Ovary (tissue), 9 donors: Measurements from ENCODE around the gene ENTPD8. TPM values are rescaled to one million over a fixed set of nuclear protein-coding genes. Genes with fewer than 3 reads are reported as not detected.

Experiments used
- DNase-seq, 5 donors: peaks; one replicate each; pipeline ENCODE4 v3.0.0-alpha.2; 2019 to 2020
- H3K27ac ChIP-seq, 2 donors: fragments of 200-600 bp; one replicate each; pipeline versions ENCODE4 v1.5.1 to v1.8.0; 2019 to 2022
- H3K27me3 ChIP-seq: fragments of 200-600 bp; one replicate; pipeline ENCODE4 v1.8.0; 2022
- H3K36me3 ChIP-seq: fragments of 200-600 bp; sonication (generic); one replicate; pipeline ENCODE4 v1.5.1; 2019
- H3K4me1 ChIP-seq: one replicate; pipeline ENCODE4 v1.8.1; 2013; ENCODE audit warnings: mild to moderate bottlenecking, moderate library complexity; ENCODE audit not compliant: insufficient read depth
- H3K4me3 ChIP-seq: fragments of 200-600 bp; sonication (generic); one replicate; pipeline ENCODE4 v1.5.1; 2017
- H3K9me3 ChIP-seq, 2 donors: fragments of 200-600 bp in 1 of 2; sonication (generic) in 1 of 2; one replicate each; pipeline versions ENCODE4 v1.5.1 to v1.8.1; 2013 to 2019; ENCODE audit warnings: mild to moderate bottlenecking in 1 of 2, moderate library complexity in 1 of 2
- CTCF ChIP-seq, 3 donors: fragments of 450-650 bp in 2 of 3; fragments of 200-600 bp in 1 of 3; IDR thresholded peaks; one replicate each; pipeline versions ENCODE4 v1.5.1 to v1.8.0; 2016 to 2022; ENCODE audit warnings: antibody characterized with exemption in 3 of 3, mild to moderate bottlenecking in 1 of 3
- EP300 ChIP-seq: sonication (generic); formaldehyde crosslinking; IDR thresholded peaks from one replicate; pipeline ENCODE4 v1.6.1; 2017; ENCODE audit warnings: antibody characterized with exemption
- POLR2A ChIP-seq: fragments of 450-650 bp; IDR thresholded peaks from one replicate; pipeline ENCODE4 v1.6.1; 2017; ENCODE audit warnings: antibody characterized with exemption, mild to moderate bottlenecking, moderate library complexity
- WGBS, 3 donors: extraction: QIAGEN DNeasy Blood & Tissue Kit in 1 of 3; methylation state at CpG; one replicate each; pipeline versions ENCODE4 v1.1.5 to v1.1.7; 2013 to 2017; 5-methylcytosine and 5-hydroxymethylcytosine counted together
- intact Hi-C, 4 donors: fragments of 100-400 bp; cut with DNase I; formaldehyde crosslinking; loops; one replicate each; pipeline versions ENCODE4 v1.11.0 to v1.15.1; 2022 to 2023
- polyA plus RNA-seq, 2 donors: library from polyadenylated mRNA; stranded (reverse); fragments of 200-250 nt in 1 of 2; fragments of 350-450 nt in 1 of 2; fragmentation: Illumina TruSeq in 1 of 2; extraction: RNeasy Lipid Tissue Mini Kit (QIAGEN cat#74804) in 1 of 2; gene quantifications; one replicate each; pipeline ENCODE4 v1.2.3, GENCODE V29; 2013 to 2014
- total RNA-seq, 7 donors: library from RNA; depleted of rRNA in 2 of 7; stranded (reverse); fragments of >200 nt in 2 of 7; fragmentation: NEBNext Ultra II Directional in 3 of 7; extraction: Animal tissue kit (Norgen Biotek cat#: 25700) in 3 of 7; gene quantifications; one replicate each; pipeline versions ENCODE4 v1.1.0 to v1.2.4, GENCODE V29; 2016 to 2023
- donor health status: DM: no; HTN: no; CAD: no; lungs with moderate emphysema.
- donor health status: DM: no; HTN: no; CAD: no.
- donor health status: Bipolar disorder and iron deficiency.
- donor health status: DM: yes; HTN: yes; CAD: no.
- donor health status: DM: no; HTN: no; CAD: no.
- donor health status: DM: yes; HTN: yes; CAD: no.

Gene ENTPD8
- total and polyA plus RNA-seq, 9 donors = 0.10 to 0.57 (median 0.17) TPM; not detected in 3

- Histone ChIP-seq H3K27me3 (no peaks in the 10 kb centered on the region), H3K4me3 (no peak overlapping the region), H3K27ac (no peak overlapping the region), H3K36me3 (no peaks in the 10 kb centered on the region), H3K4me1 (peaks cover 12% of the 10 kb centered on the region), H3K9me3 (no peaks in the 10 kb centered on the region)
- WGBS, 3 donors = 86 to 93% (median 87%) methylated on average over 45 of the region's 45 CpGs
- TF ChIP-seq EP300 (no peak), CTCF (IDR thresholded peaks at IDR 0.05) (no peak), POLR2A (no peak)
- intact Hi-C loops = no loop called here
- DNase-seq = peak in 1 of 5 donors; percentile 41
These were observed 24.5 kb downstream of the ENTPD8 start for GRCh38 chr9:137416563-137417151.

- Histone ChIP-seq H3K4me3 (no peak overlapping the region), H3K27ac (no peak overlapping the region), H3K9me3 (no peaks in the 10 kb centered on the region), H3K4me1 (peaks cover 14% of the 10 kb centered on the region), H3K27me3 (no peaks in the 10 kb centered on the region), H3K36me3 (no peaks in the 10 kb centered on the region)
- 93 to 96% (median 96%) methylated on average over 23 of the region's 23 CpGs for WGBS, 3 donors
- no peak for DNase-seq
- TF ChIP-seq EP300 (no peak), CTCF (IDR thresholded peaks at IDR 0.05) (no peak), POLR2A (no peak)
- intact Hi-C loops = no loop called here
These were observed 25.1 kb downstream of the ENTPD8 start for GRCh38 chr9:137416006-137416562.

GRCh38 chr9:137415451-137415850, 25.7 kb downstream of the ENTPD8 start:
- 85 to 98% (median 85%) methylated on average over 5 of the region's 5 CpGs for WGBS, 3 donors
- intact Hi-C loops = no loop called here
- Histone ChIP-seq H3K4me1 (peaks cover 14% of the 10 kb centered on the region), H3K4me3 (no peak overlapping the region), H3K9me3 (no peaks in the 10 kb centered on the region), H3K36me3 (no peaks in the 10 kb centered on the region), H3K27me3 (no peaks in the 10 kb centered on the region), H3K27ac (no peak overlapping the region)
- TF ChIP-seq CTCF (IDR thresholded peaks at IDR 0.05) (no peak), EP300 (no peak), POLR2A (no peak)
- DNase-seq = no peak

- H3K4me1 ChIP-seq = peaks cover 18% of the 10 kb centered on the region
- 57 to 63% (median 59%) methylated on average over 10 of the region's 10 CpGs for WGBS, 3 donors
- TF ChIP-seq POLR2A (no peak), CTCF (IDR thresholded peaks at IDR 0.05) (no peak), EP300 (no peak)
- no peaks in the 10 kb centered on the region for H3K9me3 ChIP-seq
- no peaks in the 10 kb centered on the region for H3K36me3 ChIP-seq
- H3K4me3 ChIP-seq = no peak overlapping the region
- intact Hi-C loops = no loop called here
- DNase-seq = peak in 1 of 5 donors; percentile 38
- no peaks in the 10 kb centered on the region for H3K27me3 ChIP-seq
- H3K27ac ChIP-seq = no peak overlapping the region
These were observed 28.7 kb downstream of the ENTPD8 start for GRCh38 chr9:137412431-137412830.
